HFF-Myc (cell line): Measurements from ENCODE around the gene CST8.

ENCODE experiments used
- DNase-seq: peaks from one replicate; pipeline ENCODE4 v3.0.0-alpha.2; 2011; ENCODE audit warnings: low read depth; ENCODE audit errors: extremely low read depth
- H3K4me3 ChIP-seq: replicated peaks from 2 replicates; pipeline ENCODE4 v1.5.1; 2011; ENCODE audit warnings: low read depth, mild to moderate bottlenecking, control low read depth, low read length
- TF ChIP-seq, protein P1 (sequence below): IDR thresholded peaks from 2 replicates; pipeline ENCODE4 v1.5.1; 2012; ENCODE audit warnings: mild to moderate bottlenecking, low read depth, low read length, control low read depth; ENCODE audit errors: missing control alignments

The CST8 gene

DNA sequence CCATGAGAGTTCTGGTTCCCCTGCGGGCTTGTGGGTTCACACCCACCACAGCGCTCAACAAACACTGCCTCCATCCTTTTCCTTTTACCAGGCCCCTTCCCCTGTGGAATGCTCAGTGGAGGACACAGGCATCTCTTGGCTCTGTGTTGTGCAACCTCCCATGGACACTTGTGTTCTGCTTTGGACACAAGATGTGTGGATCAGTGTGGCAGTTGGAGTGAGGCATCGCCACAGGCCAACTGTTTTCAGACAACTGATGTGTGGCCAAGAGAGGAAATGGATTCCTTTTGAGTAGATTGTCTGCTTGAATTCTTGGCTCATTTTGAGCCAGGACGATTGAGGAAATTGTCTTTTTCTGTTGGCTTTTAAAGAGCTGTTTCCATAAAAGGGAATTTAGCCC is 26.8 kb downstream of the CST8 start:
- no peak overlapping the region for H3K4me3 ChIP-seq
- TF ChIP-seq, protein P1, sequence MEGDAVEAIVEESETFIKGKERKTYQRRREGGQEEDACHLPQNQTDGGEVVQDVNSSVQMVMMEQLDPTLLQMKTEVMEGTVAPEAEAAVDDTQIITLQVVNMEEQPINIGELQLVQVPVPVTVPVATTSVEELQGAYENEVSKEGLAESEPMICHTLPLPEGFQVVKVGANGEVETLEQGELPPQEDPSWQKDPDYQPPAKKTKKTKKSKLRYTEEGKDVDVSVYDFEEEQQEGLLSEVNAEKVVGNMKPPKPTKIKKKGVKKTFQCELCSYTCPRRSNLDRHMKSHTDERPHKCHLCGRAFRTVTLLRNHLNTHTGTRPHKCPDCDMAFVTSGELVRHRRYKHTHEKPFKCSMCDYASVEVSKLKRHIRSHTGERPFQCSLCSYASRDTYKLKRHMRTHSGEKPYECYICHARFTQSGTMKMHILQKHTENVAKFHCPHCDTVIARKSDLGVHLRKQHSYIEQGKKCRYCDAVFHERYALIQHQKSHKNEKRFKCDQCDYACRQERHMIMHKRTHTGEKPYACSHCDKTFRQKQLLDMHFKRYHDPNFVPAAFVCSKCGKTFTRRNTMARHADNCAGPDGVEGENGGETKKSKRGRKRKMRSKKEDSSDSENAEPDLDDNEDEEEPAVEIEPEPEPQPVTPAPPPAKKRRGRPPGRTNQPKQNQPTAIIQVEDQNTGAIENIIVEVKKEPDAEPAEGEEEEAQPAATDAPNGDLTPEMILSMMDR = no peak
- no peak for DNase-seq

DNA sequence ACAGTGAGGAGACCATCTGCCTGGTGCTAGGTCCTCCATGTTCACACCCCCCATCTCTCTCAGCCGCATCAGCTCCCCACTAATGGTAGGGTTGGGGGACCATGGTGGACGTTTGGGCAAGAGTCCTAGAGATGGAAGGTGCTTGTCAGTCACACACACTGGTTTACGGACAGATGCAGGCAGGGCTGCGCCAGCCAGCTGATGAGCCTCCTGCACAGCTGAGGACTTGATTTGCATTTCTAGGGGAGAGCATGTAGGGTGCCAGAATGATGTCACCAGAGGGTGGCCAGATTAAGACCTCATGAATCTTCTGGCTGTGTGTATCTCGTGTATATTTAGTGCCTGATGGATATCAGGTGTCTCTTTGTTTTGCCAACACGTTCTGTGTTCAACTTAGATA is 28.6 kb downstream of the CST8 start:
- DNase-seq = no peak

DNA sequence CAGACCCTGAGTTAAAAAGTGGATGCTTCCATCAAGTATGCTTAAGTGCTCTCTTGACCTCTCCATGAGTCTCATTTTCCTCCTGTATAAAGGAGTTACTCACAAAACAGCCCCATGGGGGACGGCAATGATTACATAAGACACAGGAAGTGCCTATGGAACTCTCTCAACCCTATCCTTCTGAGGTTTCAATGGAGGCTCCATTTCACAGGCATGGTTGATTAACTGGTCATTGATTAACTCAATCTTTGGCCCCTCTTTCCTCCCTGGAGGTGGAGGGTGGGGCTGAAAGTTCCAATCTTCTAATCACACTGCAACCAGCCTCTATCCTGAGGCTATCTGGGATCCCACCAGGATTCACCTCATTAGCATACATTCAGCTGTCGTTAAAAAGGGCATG is 29.3 kb downstream of the CST8 start:
- H3K4me3 ChIP-seq = no peak overlapping the region
- TF ChIP-seq, protein P1 = no peak
- DNase-seq = no peak

More for the DNA sequence above, 28.6 kb downstream of the CST8 start:
- TF ChIP-seq, protein P1 = no peak
- no peak overlapping the region for H3K4me3 ChIP-seq

DNA sequence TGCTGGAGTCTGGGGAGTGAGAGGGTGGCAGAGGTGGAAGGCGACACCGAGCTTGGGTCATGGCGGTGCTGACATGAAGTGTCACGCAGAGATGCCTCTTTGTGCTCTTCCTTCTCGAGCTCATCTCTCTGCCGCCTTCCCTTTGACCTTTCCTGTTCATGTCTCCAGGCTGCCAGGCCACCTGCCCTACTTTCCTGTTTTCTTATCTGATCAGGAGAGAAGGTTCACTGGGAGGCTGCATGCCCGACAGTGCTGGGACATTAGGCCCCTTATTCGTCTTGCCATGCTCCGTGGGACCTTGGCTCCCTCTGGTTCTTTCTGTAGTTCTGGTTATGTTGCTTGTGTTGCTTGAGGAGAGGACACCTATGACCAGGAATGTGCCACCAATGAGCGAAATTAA is 33.2 kb downstream of the CST8 start:
- no peak for DNase-seq
- TF ChIP-seq, protein P1 = no peak
- H3K4me3 ChIP-seq = no peak overlapping the region

DNA sequence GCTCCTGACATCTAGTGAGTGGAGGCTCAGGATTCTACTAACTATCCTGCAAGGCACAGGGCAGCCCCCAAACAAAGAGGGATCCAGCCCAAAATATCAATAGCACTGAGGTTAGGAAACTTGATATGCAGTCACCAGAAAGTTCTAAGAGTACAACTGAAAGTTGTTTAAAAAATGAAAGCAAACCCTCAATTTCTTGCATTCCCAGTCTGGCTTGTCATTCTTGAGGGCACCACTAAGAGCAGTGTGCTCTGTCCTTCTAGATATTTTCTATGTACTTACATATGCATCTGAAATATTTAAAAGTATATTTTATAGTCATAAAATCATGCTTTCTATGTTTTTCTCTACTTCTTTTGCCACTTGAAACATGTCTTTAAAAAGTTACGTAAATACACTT is 35.9 kb downstream of the CST8 start:
- TF ChIP-seq, protein P1 = no peak

DNA sequence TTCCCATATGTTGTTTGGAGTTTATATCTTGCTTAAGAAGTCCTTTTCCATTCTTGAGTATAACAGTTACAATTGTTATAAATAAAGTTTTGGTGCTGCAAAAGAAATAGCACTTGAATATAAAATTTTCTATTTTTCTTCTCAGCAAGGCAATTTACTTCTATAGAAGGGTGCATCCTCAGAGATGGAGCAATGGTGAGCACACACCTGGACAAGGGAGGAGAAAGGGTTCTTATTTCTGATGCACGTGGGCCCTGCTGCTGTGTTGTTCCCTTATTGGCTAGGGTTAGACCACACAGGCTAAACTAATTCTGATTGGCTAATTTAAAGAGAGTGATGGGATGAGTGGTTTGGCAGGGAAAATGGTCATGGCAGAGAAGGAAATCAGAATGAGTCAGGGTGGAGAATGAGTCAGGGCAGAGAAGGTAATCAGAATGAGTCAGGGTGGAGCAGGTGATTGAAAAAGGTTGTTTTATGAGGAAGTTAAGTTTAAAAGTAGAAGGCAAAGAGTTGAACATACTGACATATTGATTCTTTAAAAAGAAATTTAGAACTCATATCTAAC is 38.0 kb downstream of the CST8 start:
- no peak overlapping the region for H3K4me3 ChIP-seq
- DNase-seq = no peak
- TF ChIP-seq, protein P1 = no peak

More for the DNA sequence above, 35.9 kb downstream of the CST8 start:
- no peak overlapping the region for H3K4me3 ChIP-seq
- DNase-seq = no peak

DNA sequence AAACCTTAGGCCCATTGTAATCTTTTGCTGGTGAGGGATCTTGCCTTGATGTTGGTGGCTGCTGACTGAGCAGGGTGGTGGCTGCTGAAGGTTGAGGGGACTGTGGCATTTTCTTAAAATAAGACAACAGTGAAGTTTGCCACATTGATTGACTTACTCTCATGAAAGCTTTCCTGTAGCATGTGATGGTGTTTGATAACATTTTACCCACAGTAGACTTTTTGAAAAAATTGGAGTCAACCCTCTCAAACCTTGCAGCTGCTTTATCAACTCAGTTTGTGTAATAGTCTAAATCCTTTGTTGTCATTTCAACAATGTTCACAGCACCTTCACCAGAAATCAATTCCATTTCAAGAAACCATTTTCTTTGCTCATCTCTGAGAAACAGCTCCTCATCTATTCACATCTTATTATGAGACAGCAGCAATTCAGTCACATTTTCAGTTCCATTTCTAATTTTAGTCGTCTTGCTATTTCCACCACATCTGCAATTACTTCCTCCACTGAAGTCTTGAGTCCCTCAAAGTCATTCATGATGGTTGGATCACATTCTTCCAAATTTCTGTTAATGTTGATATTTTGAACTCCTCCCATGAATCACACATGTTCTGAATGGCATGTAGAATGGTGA is 40.1 kb downstream of the CST8 start:
- no peak for DNase-seq
- TF ChIP-seq, protein P1 = no peak
- no peak overlapping the region for H3K4me3 ChIP-seq
